HepG2 (cell line): ENCODE data around the gene ZDHHC7. TPM values are rescaled to one million over a fixed set of nuclear protein-coding genes. Genes with fewer than 3 reads are reported as not detected.

Experiments
- BRCA1 ChIP-seq: sonication (generic); formaldehyde crosslinking; IDR thresholded peaks from 2 replicates; pipeline ENCODE4 v1.4.0; 2020; ENCODE audit warnings: missing genetic modification reagents
- HIVEP1 ChIP-seq: sonication (generic); formaldehyde crosslinking; IDR thresholded peaks from 2 replicates; pipeline ENCODE4 v1.4.0; 2020; ENCODE audit warnings: mild to moderate bottlenecking, missing genetic modification reagents
- KDM1A ChIP-seq: IDR thresholded peaks from 2 replicates; pipeline ENCODE4 v1.6.1; 2016; ENCODE audit warnings: missing compliant biosample characterization
- MAFF ChIP-seq: IDR thresholded peaks from 2 replicates; pipeline ENCODE4 v1.6.1; 2011; ENCODE audit warnings: low read depth, low read length, improper control_type of control experiment
- SP4 ChIP-seq: sonication (generic); formaldehyde crosslinking; IDR thresholded peaks from 2 replicates; pipeline ENCODE4 v1.8.1; 2023; ENCODE audit warnings: mild to moderate bottlenecking, missing genetic modification reagents
- TCF7 ChIP-seq: sonication (generic); IDR thresholded peaks from 2 replicates; pipeline ENCODE4 v1.6.1; 2016; ENCODE audit warnings: antibody characterized with exemption, low read depth
- TMF1 ChIP-seq: sonication (generic); formaldehyde crosslinking; IDR thresholded peaks from 2 replicates; pipeline ENCODE4 v1.8.1; 2022; ENCODE audit warnings: low read depth, missing genetic modification reagents
- ZEB1 ChIP-seq: IDR thresholded peaks from 2 replicates; pipeline ENCODE4 v1.6.1; 2012; ENCODE audit warnings: mild to moderate bottlenecking, low read depth, inconsistent platforms; ENCODE audit not compliant: insufficient replicate concordance
- ZFY ChIP-seq: sonication (generic); formaldehyde crosslinking; IDR thresholded peaks from 2 replicates; pipeline ENCODE4 v1.4.0; 2020; ENCODE audit warnings: missing genetic modification reagents
- ZNF10 ChIP-seq: sonication (generic); formaldehyde crosslinking; IDR thresholded peaks from 2 replicates; pipeline ENCODE4 v1.4.0; 2020; ENCODE audit warnings: mild to moderate bottlenecking, low read depth, missing genetic modification reagents, borderline replicate concordance
- ZNF589 ChIP-seq: sonication (generic); formaldehyde crosslinking; conservative IDR thresholded peaks from 2 replicates; pipeline ENCODE4 v1.8.0; 2022; ENCODE audit warnings: mild to moderate bottlenecking, moderate library complexity, missing genetic modification reagents
- ZNF605 ChIP-seq: sonication (generic); formaldehyde crosslinking; IDR thresholded peaks from 2 replicates; pipeline ENCODE4 v1.8.0; 2022; ENCODE audit warnings: mild to moderate bottlenecking, missing genetic modification reagents
- ZNF850 ChIP-seq: sonication (generic); formaldehyde crosslinking; conservative IDR thresholded peaks from 2 replicates; pipeline ENCODE4 v1.9.0; 2021; ENCODE audit warnings: mild to moderate bottlenecking, missing genetic modification reagents
- polyA plus RNA-seq, 8 experiments: library from polyadenylated mRNA; depleted of rRNA in 3 of 8; stranded (reverse) in 7 of 8; unstranded in 1 of 8; fragments of >200 nt; fragmentation: Illumina TruSeq in 4 of 8; extraction: Trizol in 4 of 8; gene quantifications; 2 replicates each; pipeline versions ENCODE4 v1.2.1 to v1.2.3, GENCODE V29; 2011 to 2016; ENCODE audit warnings: low read depth in 4 of 8, missing spikeins in 1 of 8, mixed read lengths in 1 of 8; ENCODE audit not compliant: insufficient read depth in 1 of 8
- total RNA-seq, 5 experiments: library from RNA; depleted of rRNA; stranded (reverse); fragments of >200 nt; fragmentation: Illumina TruSeq; extraction: Trizol; gene quantifications; 2 replicates each; pipeline ENCODE4 v1.2.3, GENCODE V29; 2016; ENCODE audit warnings: low read depth in 1 of 5
- TF ChIP-seq, protein P1 (sequence below): sonication (generic); formaldehyde crosslinking; IDR thresholded peaks from 2 replicates; pipeline ENCODE4 v1.4.0; 2020; ENCODE audit warnings: missing genetic modification reagents, mild to moderate bottlenecking, borderline replicate concordance
- TF ChIP-seq, protein P2 (sequence below): sonication (generic); formaldehyde crosslinking; IDR thresholded peaks from 2 replicates; pipeline ENCODE4 v1.8.0; 2022; ENCODE audit warnings: mild to moderate bottlenecking, missing genetic modification reagents, borderline replicate concordance
- TF ChIP-seq, protein P3 (sequence below): sonication (generic); formaldehyde crosslinking; IDR thresholded peaks from 2 replicates; pipeline ENCODE4 v1.4.0; 2020; ENCODE audit warnings: mild to moderate bottlenecking, low read depth, missing genetic modification reagents
- TF ChIP-seq, protein P4 (sequence below): IDR thresholded peaks from 2 replicates; pipeline ENCODE4 v1.6.1; 2018; ENCODE audit warnings: missing genetic modification reagents, mild to moderate bottlenecking, missing compliant biosample characterization

Gene ZDHHC7
- total and polyA plus RNA-seq, 2 of the 13 experiments (the other 11 are each of a cell fraction or from before 2014, with no cell fraction given): 46.8 to 67.6 TPM

DNA sequence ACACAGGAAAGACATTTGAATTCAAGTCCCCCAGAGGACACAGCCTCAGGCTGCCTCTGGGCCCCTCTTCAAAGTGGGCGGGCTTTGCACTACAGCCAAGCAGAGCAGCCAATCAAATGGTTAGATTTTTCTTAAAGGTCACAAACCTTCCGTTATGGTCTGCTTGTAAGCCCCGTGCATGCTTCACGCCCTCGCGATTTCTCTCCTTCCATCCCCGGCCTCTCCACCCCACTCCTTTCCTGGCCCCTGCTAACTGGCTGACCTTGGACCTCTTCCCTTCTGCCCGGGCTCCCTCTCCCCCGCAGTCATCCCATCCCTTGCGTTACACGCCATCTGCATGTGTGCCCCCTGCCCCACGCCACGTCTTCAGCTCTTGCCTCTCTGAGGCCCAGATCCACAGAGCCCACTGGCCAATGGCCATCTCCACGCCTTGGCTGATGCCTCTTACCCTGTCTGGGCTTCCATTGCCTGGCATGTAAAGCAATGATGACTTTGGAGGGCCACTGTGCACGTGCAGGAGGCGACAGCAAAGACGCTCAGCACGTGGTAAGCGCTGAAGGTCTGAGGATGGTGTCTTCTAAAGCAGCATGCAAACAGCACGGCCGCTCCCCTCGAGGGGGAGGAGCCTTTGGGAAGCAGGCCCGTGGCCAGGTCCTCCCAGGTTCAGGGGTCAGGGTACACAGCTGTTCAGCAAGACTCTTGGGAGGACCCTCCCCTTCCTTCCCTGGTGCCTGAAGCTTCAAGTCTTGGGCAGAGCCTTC lies 86.8 kb downstream of the ZDHHC7 start (continued):
- TF ChIP-seq, protein P1, sequence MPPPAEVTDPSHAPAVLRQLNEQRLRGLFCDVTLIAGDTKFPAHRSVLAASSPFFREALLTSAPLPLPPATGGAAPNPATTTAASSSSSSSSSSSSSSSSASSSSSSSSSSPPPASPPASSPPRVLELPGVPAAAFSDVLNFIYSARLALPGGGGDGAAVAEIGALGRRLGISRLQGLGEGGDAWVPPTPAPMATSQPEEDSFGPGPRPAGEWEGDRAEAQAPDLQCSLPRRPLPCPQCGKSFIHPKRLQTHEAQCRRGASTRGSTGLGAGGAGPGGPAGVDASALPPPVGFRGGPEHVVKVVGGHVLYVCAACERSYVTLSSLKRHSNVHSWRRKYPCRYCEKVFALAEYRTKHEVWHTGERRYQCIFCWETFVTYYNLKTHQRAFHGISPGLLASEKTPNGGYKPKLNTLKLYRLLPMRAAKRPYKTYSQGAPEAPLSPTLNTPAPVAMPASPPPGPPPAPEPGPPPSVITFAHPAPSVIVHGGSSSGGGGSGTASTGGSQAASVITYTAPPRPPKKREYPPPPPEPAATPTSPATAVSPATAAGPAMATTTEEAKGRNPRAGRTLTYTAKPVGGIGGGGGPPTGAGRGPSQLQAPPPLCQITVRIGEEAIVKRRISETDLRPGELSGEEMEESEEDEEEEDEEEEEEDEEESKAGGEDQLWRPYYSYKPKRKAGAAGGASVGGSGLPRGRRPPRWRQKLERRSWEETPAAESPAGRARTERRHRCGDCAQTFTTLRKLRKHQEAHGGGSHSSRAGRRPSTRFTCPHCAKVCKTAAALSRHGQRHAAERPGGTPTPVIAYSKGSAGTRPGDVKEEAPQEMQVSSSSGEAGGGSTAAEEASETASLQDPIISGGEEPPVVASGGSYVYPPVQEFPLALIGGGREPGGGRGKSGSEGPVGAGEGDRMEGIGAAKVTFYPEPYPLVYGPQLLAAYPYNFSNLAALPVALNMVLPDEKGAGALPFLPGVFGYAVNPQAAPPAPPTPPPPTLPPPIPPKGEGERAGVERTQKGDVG (CRISPR knock-in tag): peak; percentile 50; the same call in 1 of the 2 replicates
- TF ChIP-seq SP4: no peak
- TF ChIP-seq, protein P2, sequence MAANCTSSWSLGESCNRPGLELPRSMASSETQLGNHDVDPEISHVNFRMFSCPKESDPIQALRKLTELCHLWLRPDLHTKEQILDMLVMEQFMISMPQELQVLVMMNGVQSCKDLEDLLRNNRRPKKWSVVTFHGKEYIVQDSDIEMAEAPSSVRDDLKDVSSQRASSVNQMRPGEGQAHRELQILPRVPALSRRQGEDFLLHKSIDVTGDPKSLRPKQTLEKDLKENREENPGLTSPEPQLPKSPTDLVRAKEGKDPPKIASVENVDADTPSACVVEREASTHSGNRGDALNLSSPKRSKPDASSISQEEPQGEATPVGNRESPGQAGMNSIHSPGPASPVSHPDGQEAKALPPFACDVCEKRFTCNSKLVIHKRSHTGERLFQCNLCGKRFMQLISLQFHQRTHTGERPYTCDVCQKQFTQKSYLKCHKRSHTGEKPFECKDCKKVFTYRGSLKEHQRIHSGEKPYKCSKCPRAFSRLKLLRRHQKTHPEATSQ: no peak
- TF ChIP-seq ZNF10 (CRISPR knock-in tag): no peak
- TF ChIP-seq, protein P3, sequence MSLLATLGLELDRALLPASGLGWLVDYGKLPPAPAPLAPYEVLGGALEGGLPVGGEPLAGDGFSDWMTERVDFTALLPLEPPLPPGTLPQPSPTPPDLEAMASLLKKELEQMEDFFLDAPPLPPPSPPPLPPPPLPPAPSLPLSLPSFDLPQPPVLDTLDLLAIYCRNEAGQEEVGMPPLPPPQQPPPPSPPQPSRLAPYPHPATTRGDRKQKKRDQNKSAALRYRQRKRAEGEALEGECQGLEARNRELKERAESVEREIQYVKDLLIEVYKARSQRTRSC (CRISPR knock-in tag): no peak
- TF ChIP-seq BRCA1 (CRISPR knock-in tag): no peak
- peak; percentile 82; the same call in 1 of the 2 replicates for TF ChIP-seq ZNF589 (CRISPR knock-in tag)
- 0 out of 2 replicates have a peak, but pooled peaks have one; percentile 37 for TF ChIP-seq TCF7
- TF ChIP-seq ZNF850: no peak
- TF ChIP-seq, protein P4, sequence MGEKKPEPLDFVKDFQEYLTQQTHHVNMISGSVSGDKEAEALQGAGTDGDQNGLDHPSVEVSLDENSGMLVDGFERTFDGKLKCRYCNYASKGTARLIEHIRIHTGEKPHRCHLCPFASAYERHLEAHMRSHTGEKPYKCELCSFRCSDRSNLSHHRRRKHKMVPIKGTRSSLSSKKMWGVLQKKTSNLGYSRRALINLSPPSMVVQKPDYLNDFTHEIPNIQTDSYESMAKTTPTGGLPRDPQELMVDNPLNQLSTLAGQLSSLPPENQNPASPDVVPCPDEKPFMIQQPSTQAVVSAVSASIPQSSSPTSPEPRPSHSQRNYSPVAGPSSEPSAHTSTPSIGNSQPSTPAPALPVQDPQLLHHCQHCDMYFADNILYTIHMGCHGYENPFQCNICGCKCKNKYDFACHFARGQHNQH (CRISPR knock-in tag): no peak
- no peak for TF ChIP-seq ZEB1
- peak; percentile 37; the same call in 1 of the 2 replicates for TF ChIP-seq ZFY (CRISPR knock-in tag)
- no peak for TF ChIP-seq MAFF
- TF ChIP-seq TMF1 (CRISPR knock-in tag): peak; percentile 14; the same call in 1 of the 2 replicates
- TF ChIP-seq HIVEP1 (CRISPR knock-in tag): peak; percentile 66; the same call in 1 of the 2 replicates
- peak; percentile 88 for TF ChIP-seq ZNF605 (CRISPR knock-in tag)
- TF ChIP-seq KDM1A (CRISPR knock-in tag): no peak
